AG04450 (cell line): ENCODE results near the gene NTM. TPM values are rescaled to one million over a fixed set of nuclear protein-coding genes. Genes with fewer than 3 reads are reported as not detected.

ENCODE experiments used
- CTCF ChIA-PET: fragments of 300-600, 350-600 bp; formaldehyde crosslinking; extraction: SDS; loops from one replicate; lab custom pipeline; 2022; ENCODE audit warnings: antibody characterized with exemption, inconsistent platforms; lab: Charles Lee
- POLR2A ChIA-PET: fragments of 350-600 bp; formaldehyde crosslinking; extraction: SDS; loops from one replicate; lab custom pipeline; 2021; ENCODE audit warnings: antibody characterized with exemption, inconsistent platforms; lab: Yijun Ruan, JAX
- DNase-seq: peaks from one replicate; pipeline ENCODE4 v3.0.0-alpha.2; 2011; ENCODE audit warnings: low read depth, low spot score
- H3K27ac ChIP-seq: one replicate; pipeline ENCODE4 v1.5.1; 2012; ENCODE audit warnings: low read depth, low read length, control low read depth
- H3K27me3 ChIP-seq: one replicate; pipeline ENCODE4 v1.6.0; 2012; ENCODE audit warnings: low read length; ENCODE audit not compliant: control insufficient read depth, insufficient read depth
- H3K4me3 ChIP-seq: 2 replicates; pipeline ENCODE4 v1.5.1; 2011; ENCODE audit warnings: mild to moderate bottlenecking, low read depth, low read length, control low read depth
- H3K9me3 ChIP-seq: 2 replicates; pipeline ENCODE4 v1.5.1; 2012; ENCODE audit warnings: low read length; ENCODE audit not compliant: control insufficient read depth, insufficient read depth
- polyA plus RNA-seq: library from polyadenylated mRNA; depleted of rRNA; stranded (reverse); fragments of >200 nt; gene quantifications from 2 replicates; pipeline ENCODE4 v1.2.3, GENCODE V29; 2011
- TF ChIP-seq, protein P1 (sequence below): IDR thresholded peaks from 2 replicates; pipeline ENCODE4 v1.5.1; 2011; ENCODE audit warnings: low read depth, low read length, control low read depth, inconsistent platforms

The NTM gene
- polyA plus RNA-seq, 1 experiment, result 26.9 TPM

- TF ChIP-seq, protein P1, sequence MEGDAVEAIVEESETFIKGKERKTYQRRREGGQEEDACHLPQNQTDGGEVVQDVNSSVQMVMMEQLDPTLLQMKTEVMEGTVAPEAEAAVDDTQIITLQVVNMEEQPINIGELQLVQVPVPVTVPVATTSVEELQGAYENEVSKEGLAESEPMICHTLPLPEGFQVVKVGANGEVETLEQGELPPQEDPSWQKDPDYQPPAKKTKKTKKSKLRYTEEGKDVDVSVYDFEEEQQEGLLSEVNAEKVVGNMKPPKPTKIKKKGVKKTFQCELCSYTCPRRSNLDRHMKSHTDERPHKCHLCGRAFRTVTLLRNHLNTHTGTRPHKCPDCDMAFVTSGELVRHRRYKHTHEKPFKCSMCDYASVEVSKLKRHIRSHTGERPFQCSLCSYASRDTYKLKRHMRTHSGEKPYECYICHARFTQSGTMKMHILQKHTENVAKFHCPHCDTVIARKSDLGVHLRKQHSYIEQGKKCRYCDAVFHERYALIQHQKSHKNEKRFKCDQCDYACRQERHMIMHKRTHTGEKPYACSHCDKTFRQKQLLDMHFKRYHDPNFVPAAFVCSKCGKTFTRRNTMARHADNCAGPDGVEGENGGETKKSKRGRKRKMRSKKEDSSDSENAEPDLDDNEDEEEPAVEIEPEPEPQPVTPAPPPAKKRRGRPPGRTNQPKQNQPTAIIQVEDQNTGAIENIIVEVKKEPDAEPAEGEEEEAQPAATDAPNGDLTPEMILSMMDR, result no peak
- Histone ChIP-seq H3K27ac (no peak overlapping the region), H3K9me3 (no peaks in the 10 kb centered on the region), H3K27me3 (no peaks in the 10 kb centered on the region), H3K4me3 (no peak overlapping the region)
- ChIA-PET CTCF (interaction anchor here (1.5 kb wide), 2 partner anchors 17 to 18 kb away, joined by 3 to 8 read pairs; no protein-coding TSS in a partner anchor), POLR2A (no interaction called here)
- DNase-seq, result no peak
Observed at GRCh38 chr11:131886201-131886600, 515.8 kb downstream of the NTM start.

- no peaks in the 10 kb centered on the region for H3K9me3 ChIP-seq
- no peak overlapping the region for H3K4me3 ChIP-seq
- H3K27me3 ChIP-seq, result no peaks in the 10 kb centered on the region
- peak; percentile 73 for DNase-seq
- CTCF ChIA-PET, result interaction anchor here (0.7 to 7.0 kb wide), 6 partner anchors 20 to 1176 kb away, joined by 3 to 40 read pairs (median 3); no protein-coding TSS in a partner anchor
- TF ChIP-seq, protein P1, result no peak
- POLR2A ChIA-PET, result interaction anchor here (0.7 kb wide), 1 partner anchor 176 kb away, joined by 6 read pairs; no protein-coding TSS in a partner anchor
- H3K27ac ChIP-seq, result peak overlapping the region; percentile 88
Observed at GRCh38 chr11:131888230-131888855, 517.9 kb downstream of the NTM start.

- no peaks in the 10 kb centered on the region for H3K9me3 ChIP-seq
- no peaks in the 10 kb centered on the region for H3K27me3 ChIP-seq
- TF ChIP-seq, protein P1, result no peak
- ChIA-PET POLR2A (interaction anchor here (0.6 to 0.7 kb wide), 2 partner anchors 176 to 951 kb away, joined by 3 to 6 read pairs; no protein-coding TSS in a partner anchor), CTCF (interaction anchor here (0.7 to 7.0 kb wide), 8 partner anchors 21 to 1175 kb away, joined by 3 to 40 read pairs (median 4); no protein-coding TSS in a partner anchor)
- peak; percentile 80 for DNase-seq
- H3K27ac ChIP-seq, result peak overlapping the region; percentile 88
- no peak overlapping the region for H3K4me3 ChIP-seq
Observed at GRCh38 chr11:131889146-131889577, 518.7 kb downstream of the NTM start.

DNA sequence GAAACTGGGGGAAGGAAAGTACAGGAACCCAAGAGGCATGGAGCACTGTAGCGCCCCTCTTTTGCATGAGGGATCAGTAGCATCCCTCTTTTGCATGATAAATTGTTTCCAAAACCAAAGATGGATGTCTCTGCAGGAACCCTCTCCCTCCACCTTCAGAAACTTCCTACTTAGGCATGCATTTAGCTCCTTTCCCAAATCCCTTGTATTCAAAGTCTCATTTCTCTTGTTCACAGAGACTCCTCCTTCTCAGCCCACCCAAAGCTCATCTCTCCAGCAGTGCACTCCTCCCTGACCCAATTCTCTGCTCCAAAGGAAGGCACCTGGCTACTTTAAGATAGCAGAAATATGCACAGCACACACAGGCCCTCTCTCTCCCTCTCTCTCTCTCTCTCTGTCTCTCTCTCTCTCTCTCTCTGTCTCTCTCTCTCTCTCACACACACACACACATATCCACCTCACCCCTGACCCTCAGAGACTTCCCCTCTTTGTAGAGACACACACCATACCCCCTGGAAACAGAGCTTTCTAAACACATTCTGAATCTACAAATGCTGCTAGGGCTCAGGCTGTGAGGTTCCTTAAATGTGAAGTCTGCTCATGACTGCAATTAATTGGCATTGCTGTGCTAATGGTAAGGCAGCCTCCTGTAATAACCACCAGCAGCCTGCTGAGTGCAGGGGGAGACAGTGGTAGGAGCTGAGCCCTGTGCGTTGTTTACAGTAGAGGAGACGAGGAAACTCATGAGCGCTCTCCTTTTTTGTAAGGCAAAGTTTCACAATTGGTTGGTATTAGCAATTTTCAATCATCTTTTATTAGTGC, 519.6 kb downstream of the NTM start:
- TF ChIP-seq, protein P1, result peak; percentile 44
- H3K27me3 ChIP-seq, result no peaks in the 10 kb centered on the region
- ChIA-PET CTCF (interaction anchor here (0.9 to 7.0 kb wide), 11 partner anchors 11 to 237 kb away, joined by 3 to 40 read pairs (median 3); no protein-coding TSS in a partner anchor), POLR2A (interaction anchor here (0.6 kb wide), 1 partner anchor 952 kb away, joined by 3 read pairs; no protein-coding TSS in a partner anchor)
- DNase-seq, result no peak
- no peaks in the 10 kb centered on the region for H3K9me3 ChIP-seq
- peak overlapping the region; percentile 88 for H3K27ac ChIP-seq
- H3K4me3 ChIP-seq, result no peak overlapping the region
